GM18861 (cell line): ENCODE measurements around the gene PGS1.
"Not testable (repeated sequence)": the region's sequence is repeated elsewhere in the genome, so short reads cannot be mapped to it uniquely, and the experiment has no call there.

Experiments
- ATAC-seq: cut with Tn5 transposase; IDR thresholded peaks from one replicate; pipeline ENCODE4 v1.9.1; 2021; ENCODE audit not compliant: unreplicated experiment

PGS1 gene, protein sequence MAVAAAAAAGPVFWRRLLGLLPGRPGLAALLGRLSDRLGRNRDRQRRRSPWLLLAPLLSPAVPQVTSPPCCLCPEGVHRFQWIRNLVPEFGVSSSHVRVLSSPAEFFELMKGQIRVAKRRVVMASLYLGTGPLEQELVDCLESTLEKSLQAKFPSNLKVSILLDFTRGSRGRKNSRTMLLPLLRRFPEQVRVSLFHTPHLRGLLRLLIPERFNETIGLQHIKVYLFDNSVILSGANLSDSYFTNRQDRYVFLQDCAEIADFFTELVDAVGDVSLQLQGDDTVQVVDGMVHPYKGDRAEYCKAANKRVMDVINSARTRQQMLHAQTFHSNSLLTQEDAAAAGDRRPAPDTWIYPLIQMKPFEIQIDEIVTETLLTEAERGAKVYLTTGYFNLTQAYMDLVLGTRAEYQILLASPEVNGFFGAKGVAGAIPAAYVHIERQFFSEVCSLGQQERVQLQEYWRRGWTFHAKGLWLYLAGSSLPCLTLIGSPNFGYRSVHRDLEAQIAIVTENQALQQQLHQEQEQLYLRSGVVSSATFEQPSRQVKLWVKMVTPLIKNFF

DNA sequence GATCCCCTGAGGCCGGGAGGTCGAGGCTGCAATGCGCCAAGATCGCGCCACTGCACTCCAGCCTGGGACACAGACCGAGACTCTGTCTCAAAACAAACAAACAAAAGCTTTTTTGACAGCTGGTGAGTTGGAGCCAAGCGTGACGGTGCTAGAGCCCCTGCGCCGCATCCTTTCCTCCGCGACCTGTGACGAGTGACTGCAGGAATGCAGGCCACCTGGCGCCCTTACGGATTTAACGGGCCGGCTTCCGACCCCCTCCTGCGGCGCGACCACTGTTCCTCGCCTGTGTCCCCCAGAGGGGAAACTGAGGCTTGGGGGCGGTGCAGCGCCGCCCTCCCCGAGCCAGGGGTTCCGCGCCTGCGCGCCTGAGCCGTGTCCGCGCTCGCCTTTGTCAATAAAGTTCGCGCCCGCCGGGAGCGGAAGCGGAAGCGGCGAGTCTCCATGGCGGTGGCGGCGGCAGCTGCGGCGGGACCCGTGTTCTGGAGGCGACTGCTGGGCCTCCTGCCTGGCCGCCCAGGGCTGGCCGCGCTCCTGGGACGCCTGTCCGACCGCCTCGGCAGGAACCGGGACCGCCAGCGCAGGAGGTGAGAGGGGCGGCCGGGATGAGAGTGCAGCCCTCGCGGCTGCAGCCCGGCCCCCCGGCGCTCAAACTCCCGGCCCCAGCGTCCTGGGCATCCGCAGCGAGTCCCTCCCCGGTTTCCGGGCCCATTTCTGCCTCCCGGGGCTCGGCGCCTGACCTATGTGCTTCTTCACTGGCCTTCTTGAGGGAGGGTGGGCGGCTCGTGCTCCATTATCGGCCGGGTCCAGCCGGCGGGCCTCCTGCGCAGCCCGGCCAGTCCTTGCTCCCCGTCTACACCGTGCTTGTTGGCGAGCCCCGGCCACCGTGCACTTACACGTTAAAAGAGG lies at the start of gene PGS1:
TSS of gene PGS1 (plus strand) at position 425 of the 906 bp plus-strand sequence. CDS start at position 442, 17 bp downstream.
- ATAC-seq = peak; percentile 41

DNA sequence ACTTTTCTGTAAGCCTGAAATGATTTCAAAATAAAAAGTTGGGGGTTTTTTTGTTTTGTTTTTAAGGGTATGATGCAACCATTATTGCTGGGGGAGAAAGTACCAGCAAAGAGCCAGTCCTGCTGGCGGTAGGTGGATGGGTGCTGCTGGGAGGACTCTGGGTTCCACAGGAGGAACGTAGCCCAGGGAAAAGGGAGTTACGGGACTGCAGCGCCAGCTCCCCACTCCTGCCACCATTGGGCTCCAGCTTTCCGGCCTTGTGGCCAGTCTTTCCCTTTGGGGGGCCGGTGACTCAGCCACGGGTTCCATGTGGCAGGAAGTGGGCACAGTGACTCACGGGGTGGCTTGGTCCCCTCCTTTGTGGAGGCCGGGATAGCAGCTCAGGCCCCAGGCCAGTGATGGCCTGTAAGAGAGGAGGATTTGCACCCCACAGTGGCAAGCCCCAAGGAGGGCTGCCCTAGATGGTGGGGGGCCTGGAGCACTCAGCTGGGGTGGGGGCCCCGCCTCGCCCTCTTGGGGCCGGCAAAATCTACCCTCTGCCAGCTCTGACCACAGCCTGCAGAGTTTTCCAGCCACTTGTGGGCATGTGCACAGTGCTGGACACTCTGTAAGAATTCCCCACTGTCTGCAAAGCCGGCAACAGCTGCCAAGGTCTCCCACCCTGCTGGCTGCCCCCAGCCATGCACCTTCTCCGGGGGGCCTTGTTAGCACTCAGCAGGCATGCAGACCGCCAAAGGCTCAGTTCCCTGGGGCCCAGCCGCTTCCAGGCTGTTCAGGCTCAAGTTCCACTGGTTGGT lies 49.0 kb upstream of the PGS1 start:
- ATAC-seq = no peak

DNA sequence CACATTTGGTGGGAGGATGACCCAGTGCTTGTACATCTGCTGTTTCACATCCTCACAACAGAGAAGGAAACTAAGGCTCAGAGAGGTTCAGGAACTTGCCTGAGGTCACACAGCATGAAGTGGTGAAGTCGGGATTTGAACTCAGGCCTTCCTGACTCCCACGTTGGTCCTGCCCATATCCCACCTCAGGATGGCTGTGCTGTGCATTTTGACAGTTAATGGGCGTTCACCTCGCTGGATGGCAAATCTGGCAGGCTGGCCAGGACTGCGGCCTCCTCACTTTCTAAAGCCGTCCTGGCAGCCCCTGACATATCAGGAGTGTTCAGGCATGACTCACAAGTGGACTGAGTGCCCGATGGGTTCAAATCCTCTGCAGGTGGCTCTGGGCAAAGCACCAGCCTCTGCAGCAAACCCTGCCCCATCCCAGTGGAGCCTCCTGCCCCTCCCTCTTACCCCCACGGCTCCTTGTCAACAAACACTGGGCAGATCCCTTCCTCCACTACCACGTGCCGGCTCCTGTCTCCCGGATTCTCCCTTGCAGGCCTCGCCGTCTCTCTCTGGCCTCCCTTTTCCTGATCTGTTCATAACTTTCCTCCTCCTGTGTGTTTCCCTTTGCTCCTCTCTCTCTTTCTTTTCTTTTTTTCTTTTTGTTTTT lies 47.8 kb upstream of the PGS1 start:
- no peak for ATAC-seq

DNA sequence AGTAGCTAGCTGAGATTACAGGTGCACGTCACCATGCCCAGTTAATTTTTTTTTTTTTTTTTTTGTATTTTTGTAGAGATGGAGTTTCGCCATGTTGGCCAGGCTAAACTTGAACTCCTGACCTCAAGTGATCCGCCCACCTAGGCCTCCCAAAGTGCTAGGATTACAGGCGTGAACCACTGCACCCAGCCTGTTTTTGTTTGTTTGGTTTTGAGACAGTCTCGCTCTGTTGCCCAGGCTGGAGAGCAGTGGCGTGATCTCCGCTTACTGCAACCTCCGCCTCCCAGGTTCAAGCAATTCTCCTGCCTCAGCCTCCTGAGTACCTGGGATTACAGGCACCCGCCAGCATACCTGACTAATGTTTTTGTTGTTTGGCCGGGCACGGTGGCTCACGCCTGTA lies 47.1 kb upstream of the PGS1 start:
- not testable (repeated sequence) for ATAC-seq

DNA sequence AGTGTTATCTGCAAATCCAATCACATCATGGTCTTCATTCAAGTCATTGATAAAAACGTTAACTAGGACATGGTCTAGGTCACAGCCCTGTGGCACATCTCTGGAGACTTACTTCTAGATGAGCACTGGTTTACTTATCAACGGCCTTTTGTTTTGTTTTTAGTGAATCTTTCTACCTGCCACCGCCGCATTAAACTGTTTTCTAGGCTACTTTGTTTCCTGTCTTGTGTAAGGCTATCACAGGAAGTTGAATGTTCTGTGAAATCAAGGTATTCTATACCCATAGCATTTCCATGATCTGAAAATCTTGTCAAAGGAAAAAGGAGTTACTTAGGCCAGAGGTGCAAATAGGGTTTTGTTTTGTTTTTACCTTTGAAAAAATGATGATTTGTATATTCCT lies 45.5 kb upstream of the PGS1 start:
- no peak for ATAC-seq

DNA sequence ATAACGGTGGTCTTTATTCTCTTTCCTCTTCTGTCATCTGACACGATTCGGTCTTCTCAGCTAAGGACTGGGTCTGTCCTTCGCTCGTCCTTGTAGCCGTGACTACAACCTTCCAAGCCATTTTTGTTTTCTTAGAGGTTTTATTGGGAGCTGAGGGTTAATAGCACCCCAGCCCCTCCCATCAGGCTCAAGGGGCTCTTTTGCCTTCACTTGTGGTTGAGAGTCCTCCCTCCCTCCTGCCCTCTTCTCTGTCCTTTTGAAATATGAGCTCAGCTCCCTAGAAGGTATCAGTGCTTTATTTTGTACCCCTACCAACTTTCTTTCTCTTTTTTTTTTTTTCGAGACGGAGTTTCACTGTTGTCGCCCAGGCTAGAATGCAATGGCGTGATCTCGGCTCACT lies 43.2 kb upstream of the PGS1 start:
- no peak for ATAC-seq

DNA sequence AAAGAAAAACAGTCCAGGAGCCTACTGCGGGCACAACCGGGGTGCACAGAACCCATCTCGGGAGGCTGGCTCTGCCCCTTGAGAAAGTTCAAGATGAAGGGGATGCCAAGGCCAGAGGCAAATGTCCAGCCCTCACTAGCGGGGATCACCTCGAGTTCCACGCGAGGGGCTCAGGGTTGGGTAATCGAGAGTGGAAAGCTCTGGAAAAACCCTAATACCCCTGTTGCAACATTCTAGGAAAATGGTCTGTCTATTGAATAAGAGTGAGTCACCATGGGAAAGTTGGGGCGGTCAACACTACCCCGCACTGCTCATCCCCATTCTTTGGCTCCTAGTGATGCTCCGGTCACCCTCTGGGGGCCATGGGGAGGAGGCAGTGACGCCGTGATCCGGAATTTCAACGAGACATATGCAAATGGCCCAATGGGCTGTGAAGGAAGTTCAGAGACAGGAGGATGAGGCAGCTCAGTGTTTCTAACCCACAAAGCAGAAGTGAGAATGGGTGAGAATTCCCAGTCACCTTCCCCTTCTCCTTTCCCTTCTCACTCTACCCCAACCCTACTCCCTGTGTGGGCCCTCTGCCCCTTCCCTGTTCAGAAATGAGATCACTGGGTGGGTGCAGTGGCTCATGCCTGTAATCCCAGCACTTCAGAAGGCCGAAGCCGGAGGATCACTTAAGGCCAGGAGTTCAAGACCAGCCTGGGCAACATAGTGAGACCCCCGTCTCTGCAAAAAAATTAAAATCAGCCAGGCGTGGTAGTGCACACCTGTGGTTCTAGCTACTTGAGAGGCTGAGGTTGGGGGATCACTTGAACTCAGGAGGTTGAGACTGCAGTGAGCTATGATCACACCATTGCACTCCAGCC lies 41.0 kb upstream of the PGS1 start:
- peak; percentile 39 for ATAC-seq

DNA sequence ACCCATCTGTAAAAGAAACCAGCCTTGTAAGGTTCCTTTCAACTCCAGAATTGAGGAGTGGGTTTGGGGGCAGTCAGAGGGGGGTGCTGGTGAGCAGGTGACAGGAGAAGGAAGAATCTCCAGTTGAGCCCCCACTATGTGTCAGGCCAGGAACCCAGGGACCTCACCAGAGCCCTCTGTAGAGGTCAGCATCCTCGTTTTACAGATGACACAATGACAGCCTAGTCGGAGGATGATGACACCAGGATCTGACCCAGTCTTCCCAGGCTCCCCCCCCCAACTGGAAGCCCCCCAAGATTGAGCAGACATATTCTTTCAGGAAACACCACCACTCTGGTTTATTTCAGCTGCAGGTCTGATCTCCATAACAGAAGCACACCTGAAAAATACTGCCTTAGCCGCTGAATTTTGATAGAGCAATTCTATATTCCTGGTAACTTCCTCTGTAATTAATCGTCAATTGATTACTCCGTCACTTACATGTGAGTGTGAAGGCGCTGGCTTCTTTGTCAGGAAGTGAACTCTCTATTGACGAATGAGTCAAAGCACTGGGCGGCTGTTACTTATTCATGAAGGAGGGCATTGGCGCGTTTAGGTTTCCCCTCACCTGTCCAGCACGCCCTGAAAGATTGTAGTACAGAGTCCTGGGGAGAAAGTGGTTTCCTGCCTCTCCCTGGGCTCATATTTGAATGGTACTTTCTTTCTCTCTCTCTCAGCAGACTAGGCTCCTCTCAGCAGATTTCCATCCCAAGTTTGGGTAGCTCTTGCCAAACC lies 39.8 kb upstream of the PGS1 start:
- no peak for ATAC-seq

DNA sequence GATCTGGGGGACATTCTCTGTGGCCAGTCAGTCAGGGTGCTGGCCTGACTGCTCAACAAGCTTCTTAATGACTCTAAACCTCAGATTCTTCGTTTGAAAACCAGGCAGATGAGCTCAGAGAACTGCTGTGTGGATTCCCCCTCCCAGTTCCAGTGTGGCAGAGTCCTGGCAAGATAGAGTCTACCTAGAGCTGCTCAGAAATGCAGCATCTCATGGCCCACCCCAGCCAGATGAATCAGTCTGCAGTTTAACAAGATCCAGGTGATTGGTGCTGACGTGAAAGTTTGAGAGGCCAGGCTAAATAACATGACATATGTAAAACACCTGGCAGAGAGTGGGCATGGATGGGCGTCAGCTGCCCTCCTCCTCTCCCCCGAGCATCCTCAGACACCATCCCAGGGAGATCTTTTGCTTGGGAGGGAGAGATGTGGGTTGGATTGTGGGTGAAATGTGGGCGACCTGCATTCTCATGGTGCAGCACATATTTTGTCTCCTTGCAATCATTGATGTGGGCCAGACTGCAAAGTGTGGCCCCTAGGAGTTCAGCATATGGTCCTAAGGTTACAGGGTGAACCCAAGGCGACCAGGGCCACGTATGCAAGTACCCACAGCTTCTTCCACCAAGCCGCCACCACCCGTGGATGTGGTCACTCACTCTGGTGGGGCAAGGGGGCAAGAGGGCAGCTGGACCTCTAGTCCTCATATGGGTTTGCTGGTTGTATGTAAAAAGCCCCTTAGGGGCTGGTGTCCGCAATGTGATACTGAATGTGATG lies 38.1 kb upstream of the PGS1 start:
- no peak for ATAC-seq

DNA sequence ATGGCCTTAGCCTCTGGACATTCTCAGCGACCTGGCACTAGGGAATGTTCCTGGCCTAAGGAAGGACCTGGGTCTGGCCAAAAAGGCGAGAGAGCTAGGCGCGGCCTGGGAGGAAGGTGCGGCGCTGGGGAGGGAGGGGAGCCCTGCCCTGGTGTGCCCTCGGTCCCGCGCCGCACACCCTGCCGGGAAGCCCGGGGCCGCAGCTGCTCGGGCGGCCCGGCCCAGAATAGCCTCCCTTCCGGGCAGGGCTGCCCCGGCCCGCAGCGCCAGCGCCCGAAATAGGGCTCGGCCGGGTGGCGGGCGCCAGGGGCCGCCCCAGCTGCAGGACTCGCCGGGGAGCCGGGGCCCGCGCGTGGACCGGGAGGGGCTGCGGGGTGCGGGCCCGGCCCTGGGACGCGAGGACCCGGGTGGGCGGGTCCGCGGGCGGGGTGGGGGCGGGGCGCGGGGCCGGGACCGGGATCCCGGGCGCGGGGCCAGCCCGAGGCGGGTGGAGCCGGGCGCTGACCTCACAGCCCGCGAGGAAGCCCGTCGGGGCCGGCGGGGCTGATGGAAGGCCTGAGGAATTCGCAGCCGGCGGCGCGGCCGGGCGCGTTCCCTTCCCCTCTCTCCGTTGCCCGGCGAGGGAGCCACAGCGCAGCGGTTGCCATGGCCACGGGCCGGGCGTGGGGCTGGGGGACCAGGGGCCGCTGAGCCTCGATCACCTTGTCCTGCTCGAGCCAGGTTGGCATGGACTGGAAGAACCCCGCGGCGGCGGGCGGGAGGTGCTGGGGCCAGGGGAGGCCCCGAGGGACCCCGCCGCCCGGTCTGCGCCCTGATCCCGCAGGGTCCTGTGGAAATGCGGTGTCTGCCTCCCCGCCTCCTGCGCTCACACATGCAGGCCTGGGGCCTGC lies 36.6 kb upstream of the PGS1 start:
- no peak for ATAC-seq

DNA sequence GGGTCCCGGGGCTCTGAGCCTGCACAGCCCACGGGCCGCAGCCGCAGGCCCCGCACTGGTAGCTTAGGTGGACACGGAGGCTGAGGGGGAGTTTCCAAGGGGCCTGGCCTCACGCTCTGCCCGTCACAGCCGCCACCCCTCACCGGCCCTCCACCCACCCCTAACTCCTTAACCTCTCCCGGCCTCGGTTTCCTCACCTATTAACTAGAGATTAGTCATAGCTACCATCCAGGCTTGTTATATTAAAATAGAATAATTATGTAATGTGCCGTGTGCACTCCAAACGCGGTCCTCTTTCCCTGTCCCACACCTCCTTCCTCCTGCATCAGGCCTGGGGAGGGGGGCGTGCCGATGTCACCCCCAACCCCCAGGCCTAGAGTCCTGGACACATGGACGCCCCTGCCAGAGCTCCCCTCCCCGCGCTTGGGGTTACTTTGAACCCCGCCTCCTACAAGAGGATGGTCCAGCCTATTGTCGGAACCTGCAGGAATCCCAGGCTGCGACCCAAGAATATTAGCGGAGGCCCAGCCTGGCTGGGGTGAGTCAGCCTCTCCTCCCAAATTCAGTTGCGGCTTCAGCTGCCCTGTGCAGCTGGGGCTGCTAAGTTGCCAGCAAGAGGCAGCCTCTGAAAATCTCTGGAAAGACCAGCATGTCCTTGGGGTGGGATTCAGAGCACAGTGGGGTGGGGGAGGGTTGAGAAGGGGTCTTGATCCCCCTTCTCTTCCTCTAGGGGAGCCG lies 35.8 kb upstream of the PGS1 start:
- ATAC-seq = no peak

DNA sequence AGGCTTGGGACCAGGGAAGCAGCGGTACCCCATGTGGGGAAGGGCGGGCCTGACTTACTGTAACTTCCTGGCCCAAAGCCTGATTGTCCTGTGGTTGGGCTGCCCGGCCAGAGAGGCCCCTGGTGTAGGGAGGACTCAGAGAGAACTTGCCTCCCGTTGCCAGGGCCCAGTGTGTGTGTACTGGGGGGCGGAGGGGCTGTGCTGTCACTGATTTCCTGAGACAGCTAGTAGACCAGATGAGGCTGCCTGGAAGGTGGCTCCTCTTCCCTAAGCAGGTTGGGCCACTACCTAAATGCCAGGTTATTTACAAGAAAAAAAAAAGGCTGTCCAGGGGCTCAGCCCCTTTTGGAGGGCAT lies 35.3 kb upstream of the PGS1 start:
- no peak for ATAC-seq

DNA sequence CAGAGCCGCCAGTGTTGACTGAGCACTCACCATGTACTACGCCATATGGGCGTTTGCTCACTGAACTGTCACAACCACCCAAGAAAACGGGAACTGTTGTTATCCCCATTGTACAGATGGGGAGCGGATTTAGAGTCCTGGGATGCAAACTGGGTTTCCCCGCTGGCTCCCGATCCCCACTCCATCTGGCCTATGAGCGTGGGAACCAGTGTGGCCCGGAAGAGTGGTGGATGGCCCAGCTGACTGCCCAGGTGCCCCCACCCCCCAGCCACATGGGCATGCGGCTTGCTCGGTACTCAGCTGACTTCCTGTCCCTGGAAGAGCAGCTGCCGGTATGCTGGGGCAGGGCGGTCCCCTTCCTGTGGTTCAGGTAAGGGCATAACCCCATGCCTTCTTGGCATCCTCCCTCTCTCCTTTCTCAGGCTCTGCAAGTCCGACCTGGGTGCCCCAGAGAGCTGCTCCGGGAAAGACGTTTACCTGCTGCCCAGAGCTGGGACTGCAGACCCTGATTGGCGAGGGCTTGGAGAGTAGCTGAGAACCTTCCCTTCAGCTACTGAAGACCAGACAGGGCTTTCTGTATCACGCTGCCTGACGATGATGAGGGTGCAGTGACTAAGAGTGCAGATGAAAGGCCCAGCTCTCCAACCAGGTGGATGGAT lies 34.8 kb upstream of the PGS1 start:
- no peak for ATAC-seq

DNA sequence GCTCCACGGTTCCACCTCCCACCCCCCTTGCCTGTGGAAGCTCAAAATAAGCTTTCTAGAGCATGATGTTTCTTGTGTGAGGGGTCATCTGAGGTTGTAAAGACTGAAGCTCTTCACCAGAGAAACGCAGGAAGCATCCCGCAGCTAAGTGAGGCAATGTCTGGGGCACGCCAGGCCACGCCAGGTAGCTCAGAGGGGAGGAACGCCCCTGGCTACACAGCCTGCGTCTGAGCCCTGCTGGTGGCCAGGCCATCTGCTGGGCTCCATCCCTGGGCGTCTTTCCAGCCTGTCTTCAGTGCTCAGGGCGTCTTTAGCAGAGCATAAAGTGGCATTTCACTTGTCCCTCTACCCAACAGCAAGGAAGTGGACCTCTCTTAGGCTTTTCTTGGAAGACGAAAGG lies 33.8 kb upstream of the PGS1 start:
- no peak for ATAC-seq

DNA sequence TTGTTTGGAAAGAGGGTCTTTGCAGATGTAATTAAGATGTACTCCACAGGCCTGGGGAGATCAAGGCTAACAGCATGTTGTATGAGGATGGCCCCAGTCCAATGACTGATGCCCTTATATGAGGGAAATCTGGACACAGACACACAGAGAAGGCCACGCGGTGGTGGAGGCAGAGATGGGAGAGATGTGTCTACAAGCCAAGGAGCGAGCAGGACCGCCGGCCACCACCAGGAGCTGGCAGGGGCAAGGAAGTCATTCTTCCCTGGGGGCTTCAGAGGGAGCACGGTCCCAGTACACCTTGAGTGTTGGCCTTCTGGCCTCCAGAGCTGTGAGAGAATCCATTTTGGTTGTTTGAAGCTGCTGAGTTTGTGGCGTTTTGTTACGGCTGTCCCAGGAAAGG lies 33.3 kb upstream of the PGS1 start:
- no peak for ATAC-seq
